GM18861 (cell line): ENCODE results near the gene KCNK3.
"Not testable (repeated sequence)": the region's sequence is repeated elsewhere in the genome, so short reads cannot be mapped to it uniquely, and the experiment has no call there.

Experiments used
- ATAC-seq: cut with Tn5 transposase; IDR thresholded peaks from one replicate; pipeline ENCODE4 v1.9.1; 2021; ENCODE audit not compliant: unreplicated experiment

The KCNK3 gene

DNA sequence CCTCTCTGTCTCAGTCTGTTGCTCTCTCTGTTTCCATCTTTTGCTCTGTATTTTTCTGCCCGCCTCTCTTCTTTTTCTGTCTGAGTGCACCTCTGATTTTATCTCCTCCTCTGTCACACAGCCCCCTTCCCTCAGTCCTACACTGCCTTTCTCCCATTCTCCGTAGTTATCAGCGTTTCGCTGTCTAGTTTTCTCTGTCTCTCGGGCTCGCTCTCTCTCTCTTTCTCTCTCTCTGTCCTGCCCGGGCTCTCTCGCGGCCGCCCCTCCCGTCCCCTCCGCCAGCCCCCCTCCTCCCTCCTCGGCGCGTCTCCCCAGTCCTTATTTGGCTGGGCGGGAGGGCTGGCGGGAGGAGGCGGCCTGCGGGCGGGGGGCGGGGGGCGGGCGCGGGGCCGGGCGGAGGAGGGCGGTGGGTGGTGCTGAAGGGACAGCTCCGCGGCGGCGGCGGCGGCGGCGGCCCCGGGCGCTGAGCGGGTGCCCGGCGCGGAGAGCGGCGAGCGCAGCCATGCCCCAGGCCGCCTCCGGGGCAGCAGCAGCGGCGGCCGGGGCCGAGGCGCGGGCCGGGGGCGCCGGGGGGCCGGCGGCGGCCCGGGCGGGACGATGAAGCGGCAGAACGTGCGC is at the start of gene KCNK3:
Gene KCNK3, plus strand, starts transcription at position 444 of the 618 bp plus-strand sequence. Its CDS starts 154 bp downstream, at position 598.
- no peak for ATAC-seq

DNA sequence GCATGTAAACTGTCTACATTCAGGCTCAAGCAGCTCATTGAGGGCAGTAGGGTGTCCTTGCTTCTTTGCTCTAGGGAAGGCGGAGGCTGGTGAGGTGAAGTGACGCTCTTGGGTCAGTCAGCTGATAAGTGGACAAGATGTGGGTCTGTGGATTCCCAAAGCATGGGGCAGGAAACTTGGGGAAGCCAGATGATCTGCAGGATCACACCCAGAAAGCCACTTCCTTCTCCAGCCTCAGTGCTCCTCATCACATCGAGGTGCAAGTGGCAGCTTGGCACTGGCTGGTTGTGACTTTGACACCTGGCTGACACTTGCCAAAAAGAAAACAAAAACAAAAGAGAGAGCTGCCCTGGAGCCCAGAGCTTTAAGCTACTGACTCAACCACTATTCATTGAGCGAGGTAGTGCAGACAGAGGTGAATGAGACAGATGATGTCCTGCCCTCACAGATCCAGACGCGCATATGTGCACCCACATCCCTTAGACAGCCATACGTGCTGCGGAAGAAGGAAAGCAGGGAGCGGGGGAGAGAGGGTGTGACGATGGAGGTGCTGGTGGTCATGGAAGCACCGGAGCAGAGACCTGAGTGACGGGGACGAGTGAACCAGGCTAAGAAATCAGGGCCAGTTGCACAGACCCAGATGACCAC is 48.2 kb upstream of the KCNK3 start:
- no peak for ATAC-seq

DNA sequence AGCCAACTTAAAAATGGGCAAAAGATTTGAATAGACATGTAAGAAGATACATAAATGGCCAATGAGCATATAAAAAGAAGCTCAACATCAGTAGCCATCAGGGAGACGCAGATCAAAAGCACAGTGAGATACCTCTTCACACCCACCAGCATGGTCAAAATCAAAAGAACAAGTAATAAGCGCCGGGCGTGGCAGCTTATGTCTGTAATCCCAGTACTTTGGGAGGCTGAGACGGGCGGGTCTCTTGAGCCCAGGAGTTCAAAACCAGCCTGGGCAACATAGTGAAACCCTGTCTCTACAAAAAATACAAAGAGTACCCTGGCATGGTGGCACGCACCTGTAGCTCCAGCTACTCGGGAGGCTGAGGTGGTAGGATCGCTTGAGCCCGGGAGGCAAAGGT is 46.8 kb upstream of the KCNK3 start:
- no peak for ATAC-seq

DNA sequence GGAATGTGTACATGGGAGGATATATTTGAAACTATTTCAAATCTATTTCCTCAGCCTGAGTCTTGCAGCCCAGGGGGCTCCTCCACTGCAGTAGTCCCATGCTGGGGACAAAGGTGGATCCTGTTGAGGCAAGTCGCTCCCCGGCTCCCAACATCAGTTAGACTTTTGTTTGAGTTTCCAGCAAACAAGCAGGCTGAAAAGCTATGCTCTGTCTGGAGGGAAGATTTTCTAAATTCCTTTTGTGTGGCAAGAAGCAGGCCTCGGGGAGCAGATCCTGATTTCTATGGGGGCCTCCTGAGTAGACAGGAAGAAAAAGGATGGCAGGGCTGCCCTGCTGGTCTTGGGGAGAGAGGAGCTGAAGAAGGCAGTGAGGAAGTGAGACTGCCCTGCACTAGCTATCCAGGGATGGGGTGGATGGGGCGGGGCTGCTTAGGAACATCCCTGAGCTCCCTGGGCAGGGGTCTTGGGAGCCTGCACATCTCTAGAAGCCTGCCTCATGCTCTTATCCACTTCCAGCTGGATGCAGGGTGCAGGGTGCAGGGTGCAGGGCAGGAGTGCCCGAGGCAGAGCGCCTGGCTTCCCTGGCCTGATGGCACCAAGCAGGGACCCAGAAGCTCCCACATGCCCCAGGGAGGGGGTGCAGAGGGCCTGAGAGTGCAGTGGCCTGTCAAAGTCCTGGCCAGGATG is 45.4 kb upstream of the KCNK3 start:
- ATAC-seq = no peak

DNA sequence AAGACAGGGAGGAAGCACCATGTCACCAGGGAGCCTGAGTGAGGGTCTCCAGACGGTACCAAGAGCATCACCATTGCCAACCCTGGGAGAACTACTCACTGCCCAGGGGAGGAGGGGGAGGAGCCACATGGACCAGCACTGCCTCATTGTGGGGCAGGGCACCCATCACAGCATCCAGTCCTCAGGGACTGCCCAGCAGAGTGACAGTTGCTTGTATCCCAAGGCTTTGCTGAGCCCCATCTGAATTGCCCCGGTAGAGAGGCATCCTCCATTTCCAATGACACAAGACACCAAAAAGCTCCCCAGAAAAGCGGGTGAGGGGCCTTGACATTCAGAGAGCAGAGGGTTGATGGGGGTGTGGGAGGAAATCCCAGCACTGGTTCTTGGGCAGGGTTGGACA is 44.5 kb upstream of the KCNK3 start:
- ATAC-seq = no peak

DNA sequence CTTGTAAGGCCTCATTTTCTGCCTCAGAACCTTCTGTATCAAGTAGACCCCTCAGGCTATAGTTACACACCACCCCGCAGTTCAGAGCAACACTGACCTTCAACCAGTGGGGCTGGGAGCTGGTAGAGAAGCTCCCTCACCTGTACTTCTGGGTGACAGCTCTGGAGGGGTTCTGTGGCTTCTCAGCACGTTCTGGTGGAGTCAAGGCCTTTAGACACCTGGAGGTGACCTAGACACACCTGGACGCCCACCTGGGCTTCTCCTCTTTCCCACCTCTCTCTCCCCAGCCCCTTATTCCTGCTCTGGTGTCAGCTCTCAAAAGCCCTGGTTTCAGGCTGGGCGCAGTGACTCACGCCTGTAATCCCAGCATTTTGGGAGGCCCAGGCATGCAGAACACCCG is 44.0 kb upstream of the KCNK3 start:
- ATAC-seq = no peak

DNA sequence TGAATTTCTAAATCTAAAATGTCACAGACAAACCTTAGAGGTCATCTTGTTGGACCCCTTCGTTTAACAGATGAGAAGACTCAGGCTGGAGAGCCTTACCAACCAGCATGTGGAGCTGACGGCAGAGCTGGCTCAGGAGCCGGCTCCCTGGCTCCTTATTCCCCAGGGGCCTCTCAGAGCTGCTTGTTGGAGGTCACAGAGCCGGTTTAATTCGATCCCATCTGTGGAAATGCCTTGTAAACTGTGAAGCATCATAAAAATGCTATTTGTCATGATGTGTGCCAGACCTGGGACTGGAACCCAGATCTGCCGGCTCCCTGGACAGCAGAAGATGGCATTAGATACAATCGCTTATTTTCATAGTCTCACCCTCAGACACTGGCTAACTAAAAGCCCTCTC is 43.2 kb upstream of the KCNK3 start:
- ATAC-seq = no peak

DNA sequence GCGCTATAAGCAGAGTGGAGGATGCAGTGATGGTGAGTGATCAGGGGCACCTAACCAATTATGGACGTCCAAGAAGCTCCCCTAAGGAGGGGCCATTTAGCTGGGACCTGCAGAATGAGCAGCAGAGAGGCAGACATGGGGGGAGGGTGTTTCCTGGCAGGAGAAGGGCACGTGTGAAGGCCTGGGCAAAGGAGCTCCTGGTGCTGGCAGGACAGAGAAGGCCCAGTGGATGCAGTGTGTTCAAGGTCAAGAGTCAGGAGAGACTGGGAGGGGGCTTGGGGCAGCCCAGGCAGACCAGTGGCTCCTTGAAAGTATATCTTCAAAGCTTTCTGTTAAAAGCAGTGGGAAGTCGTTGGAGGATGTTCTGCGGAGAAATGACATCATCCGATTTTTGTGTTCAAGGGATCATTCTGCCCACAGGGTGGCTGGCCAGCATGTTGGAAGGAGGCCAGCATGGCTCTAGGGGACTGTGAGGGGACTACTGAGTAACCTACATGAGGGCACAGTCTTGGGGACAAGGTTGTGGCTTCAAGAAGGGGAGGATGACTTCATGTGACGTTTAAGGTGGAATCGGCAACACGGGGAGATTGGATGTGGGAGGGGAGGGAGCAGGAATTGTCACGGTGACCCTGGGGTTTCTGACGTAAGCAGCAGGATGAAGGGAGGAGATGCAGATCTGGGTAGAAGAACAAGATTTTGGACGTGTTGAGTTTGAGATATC is 42.4 kb upstream of the KCNK3 start:
- ATAC-seq = no peak

DNA sequence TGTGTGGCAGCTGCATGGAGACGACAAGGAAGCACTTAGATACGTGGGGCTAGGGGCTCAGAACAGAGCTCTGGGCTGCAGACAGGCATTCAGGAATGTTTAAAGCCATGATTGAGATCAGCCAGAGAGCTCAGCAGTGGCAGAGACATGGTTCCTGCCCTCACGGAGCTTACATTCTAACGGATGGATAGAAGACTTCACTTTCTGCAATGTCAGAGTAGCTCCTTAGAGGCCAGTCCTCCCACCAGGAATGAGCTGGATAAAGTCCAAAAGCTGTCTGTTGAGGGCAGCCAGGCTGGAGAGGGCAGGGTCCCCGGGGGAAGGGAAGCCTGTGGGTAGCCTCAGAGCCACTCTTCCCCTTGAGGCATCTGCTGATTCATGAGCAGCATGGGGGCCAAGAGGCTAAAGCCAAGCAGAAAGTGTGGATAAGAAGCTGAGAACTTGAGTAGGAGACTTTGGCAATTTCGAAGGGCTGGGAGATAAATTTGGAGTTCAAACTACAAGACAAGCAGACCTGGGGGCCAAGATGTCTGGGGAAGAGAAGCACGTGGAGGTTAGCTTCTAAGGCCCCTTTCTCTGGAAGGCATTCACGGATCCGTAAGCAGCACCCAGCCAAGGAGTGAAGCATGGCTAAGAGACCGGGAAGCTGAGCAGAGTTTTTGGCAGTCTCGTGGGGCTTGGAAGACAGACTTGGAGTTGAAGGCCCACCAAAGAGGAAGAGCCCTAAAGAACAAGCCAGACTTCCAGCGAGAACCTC is 41.6 kb upstream of the KCNK3 start:
- ATAC-seq = no peak

DNA sequence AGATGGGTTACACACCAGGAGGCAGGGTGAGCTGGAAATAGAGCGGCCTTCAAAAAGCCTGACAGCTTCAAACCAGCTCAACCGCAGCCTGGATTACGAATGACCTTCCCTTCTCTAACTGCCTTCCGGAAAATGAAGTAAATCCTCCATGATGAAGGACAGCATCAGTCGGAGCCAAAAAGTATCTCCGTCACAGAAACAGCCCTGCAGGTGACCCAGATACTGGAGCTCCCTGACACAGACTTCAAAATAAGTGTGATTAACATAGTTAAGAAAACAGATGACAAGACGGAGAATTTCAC is 41.1 kb upstream of the KCNK3 start:
- no peak for ATAC-seq

DNA sequence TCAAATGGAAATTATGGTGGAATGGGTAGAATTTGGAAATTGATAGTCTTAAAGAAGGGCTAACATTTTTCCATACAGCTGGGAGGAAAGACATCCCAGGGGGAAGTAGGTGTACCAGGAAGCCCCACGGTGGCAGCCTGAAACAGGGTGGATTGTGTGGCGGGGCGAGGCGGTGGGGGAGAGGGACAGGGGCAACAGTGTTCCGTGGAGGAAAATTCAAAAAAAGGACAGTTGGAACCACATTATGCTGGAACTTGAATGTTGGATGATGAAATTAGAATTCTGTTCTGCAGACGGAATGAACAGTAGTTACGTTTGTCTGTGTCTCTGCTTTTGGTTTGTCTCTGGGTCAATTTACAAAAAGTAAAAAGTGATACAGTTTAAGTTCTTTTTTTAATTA is 40.7 kb upstream of the KCNK3 start:
- no peak for ATAC-seq

DNA sequence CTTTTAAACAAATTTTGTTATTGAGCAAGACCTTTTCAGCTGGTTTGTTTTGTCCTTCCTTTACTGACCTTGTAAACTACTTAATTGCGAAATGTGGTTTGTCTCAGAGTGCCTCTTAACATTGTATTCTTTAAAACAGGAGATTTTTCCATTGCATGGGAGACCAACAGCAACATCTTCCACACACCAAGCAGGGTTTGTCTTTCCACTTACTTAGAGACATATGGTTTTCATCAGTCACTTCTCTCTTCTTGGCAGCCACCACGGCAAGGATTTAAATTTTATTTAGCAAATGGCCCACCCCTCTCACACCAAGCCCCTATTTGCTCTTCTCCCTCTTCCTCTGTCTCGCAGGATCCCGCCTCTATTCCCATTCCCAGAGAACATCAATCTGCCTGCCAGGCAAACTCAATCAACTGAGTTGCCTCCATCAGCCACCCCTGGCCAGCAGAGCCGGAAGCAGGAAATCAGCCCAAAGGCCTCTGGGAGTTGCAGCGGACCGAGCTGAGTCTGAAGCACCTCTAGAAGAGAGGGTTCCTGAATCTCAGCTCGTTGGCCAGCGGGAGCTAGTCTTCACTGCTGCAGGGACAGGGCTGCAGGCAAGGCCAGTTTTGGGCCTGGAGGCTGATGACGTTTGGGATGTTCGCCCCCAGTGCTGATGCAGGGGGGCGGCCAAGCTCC is 40.0 kb upstream of the KCNK3 start:
- no peak for ATAC-seq

DNA sequence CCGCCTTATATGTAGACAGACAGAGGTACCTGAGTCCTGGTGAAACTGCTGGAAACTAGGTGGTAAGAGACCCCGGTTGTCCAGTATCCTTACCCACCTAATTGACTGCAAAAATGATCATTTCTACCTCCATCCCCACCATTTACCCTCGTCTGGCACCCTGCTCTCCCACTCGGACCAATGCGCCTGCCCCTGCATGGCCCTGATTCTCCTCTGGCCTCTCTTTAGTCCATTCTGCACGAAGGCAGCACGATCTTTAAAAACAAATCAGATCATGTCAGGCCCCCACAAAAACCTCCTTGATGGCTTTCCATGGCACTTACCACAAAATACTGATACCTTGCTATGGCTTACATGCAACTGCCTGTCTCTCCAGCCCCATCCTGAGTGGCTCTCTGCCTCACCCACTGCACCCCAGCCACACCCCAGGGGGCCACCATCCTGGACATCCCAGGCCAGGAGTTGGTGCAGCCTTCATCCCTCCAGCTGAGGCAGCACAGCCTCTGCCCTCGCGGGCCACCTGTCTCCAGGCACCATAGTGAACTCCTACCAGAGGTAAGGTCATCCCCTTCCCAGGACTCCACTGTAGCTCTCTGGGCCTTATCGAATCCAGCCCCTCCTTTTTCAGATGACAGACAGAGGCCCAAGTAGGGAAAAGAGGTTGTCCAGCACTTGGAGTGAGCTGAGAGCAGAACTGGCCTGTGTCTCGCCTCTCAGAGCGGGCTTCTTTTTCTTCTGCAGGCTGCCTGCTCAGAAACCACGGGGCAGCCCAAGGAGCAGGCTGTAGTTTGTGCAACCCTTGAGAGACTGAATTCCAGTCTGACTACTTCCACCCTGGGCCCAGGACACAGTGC is 39.1 kb upstream of the KCNK3 start:
- no peak for ATAC-seq

DNA sequence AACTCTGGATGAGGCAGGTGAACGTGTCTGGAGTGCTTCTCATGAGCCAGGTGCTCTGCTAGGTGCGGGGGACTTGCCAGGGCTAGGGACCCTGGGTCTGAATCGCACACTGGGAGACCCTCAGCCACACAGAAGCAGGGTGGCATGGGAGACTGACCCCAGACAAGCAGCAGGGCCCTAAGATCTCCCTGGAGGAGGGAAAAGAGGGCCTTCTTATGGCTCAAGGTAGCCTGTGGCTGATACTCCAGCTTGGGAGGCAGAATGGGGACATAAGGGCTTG is 38.5 kb upstream of the KCNK3 start:
- ATAC-seq = no peak

DNA sequence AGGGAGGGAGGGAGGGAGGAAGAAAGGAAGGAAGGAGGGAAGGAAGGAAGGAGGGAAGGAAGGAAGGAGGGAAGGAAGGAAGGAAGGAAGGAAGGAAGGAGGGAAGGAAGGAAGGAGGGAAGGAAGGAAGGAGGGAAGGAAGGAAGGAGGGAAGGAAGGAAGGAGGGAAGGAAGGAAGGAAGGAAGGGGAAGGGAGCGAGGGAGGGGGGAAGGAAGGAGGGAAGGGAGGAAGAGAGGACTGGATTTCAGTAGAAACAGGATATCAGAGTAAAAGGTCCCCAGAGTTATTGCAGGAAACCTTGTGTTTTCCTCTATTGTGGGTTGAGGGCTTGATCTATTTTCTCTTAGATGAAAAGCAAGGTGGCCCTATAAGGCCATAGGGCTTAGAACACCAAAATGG is 37.4 kb upstream of the KCNK3 start:
- ATAC-seq = not testable (repeated sequence)

DNA sequence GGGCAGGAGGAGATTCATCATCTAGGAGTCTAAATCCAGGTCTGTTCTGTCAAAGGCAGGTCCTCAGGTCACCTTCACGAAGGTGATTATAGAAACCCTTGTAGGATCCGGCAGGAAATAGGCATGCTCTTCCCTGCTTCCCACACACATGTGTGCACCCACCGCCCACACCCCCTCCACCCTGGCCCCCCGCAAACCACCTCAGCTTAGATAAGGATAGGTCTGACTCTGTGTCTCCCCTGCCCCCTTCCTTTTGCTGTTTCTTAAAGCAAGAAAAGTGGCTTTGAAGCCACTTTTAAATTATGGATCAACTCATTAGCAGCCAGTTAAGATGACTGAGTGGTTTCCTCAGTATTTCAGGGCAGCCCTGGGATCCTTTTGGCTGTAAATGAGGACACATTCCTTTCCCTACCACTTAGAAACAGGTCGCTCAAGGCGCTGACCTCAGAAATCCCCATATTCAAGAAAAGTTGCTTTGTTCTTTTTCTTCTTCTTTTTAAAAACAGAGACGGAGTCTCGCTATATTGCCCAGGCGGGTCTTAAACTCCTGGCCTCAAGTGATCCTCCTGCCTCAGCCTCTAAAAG is 36.8 kb upstream of the KCNK3 start:
- no peak for ATAC-seq

DNA sequence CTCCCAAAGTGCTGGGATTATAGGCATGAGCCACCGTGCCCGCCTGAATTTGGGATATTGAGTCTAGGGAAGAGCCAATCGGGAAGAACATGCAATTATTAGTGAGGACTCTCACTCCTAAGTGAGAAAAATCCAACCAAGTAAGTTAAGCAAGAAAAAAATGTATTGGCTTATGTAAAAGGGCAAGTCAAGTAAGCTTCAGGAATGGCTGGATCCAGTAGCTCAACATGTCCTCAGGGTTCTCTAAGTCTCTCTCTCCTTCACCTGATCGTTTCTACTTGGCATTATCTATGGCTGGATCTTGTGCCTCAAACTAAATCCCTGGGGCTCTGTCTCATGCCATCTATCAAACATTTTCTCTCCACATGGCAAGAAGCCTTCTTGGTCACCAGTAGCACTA is 35.3 kb upstream of the KCNK3 start:
- no peak for ATAC-seq

DNA sequence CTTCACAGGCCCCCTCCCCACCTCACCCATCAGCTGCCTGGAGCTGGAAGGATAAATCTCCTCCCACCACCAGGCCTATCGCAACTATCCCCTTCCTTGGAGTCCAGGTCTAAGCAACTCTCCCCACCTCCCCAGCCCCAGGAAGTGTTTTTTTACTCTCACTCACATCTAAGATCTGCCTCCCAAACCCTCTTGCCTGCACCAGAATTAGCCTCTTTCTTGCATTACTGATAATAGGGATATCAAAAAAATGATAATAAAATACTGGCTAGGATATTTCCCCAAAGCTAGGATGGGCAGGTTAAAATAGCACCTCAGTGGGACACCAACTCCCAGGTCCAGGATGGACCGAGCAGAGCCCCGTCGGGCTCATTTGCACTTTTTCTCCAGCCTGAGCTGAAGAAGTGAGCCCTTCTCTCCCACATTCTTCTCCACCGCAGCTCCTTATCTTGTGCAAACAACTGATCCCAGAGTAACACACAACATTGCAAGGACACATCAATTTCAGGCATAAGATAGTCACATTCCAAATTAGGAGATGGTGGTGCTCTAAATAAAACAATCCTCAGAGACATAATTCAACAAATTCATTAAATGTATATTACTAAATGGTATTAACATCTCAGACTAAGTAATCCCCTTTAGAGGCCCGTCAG is 33.7 kb upstream of the KCNK3 start:
- no peak for ATAC-seq

DNA sequence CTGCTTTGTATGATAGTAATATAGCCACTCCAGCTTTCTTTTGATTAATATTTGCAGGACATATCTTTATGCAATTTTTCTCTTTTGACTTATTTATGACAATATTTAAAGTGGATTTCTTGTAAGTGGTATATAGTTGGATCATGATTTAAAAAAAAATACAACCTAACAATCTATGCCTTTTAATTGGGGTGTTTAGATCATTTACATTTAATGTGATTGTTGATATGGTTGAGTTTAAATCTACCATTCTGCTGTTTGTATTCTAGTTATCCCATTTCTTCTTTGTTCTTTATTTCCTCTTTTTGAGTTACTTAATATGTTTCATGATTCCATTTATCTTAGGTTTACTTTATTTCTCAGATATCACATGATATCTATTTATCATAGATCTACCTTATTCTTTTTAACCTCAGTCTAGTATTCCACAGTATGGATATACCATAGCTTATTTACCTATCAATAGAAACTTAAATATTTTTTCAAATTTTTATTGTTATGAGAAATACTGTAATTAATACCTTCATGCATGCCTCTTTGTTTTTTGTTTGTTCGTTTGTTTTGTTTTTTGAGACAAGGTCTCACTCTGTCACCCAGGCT is 32.1 kb upstream of the KCNK3 start:
- ATAC-seq = no peak
